Kidney (tissue), 14 donors: ENCODE results near the gene NBEA. TPM values are rescaled to one million over a fixed set of nuclear protein-coding genes. Genes with fewer than 3 reads are reported as not detected.

Source experiments
- DNase-seq, 5 donors: peaks; one replicate each; pipeline ENCODE4 v3.0.0-alpha.2; 2013 to 2020
- FAIRE-seq: peaks from 2 replicates; lab custom pipeline; 2012; peaks lifted over from hg19 to GRCh38; lab: Jason Lieb, UNC
- H3K27ac ChIP-seq, 2 donors: one replicate each; pipeline ENCODE4 v1.7.0; 2013; ENCODE audit warnings: low read depth in 2 of 2, low read length in 2 of 2, inconsistent platforms in 1 of 2
- H3K27me3 ChIP-seq: one replicate; pipeline ENCODE4 v1.7.1; 2013; ENCODE audit warnings: low read length, inconsistent platforms; ENCODE audit not compliant: control insufficient read depth, insufficient read depth
- H3K36me3 ChIP-seq, 3 donors: one replicate each; pipeline versions ENCODE4 v1.7.0 to v1.7.1; 2013; ENCODE audit warnings: low read length in 3 of 3, control low read depth in 1 of 3, inconsistent platforms in 1 of 3; ENCODE audit not compliant: insufficient read depth in 3 of 3, control insufficient read depth in 2 of 3
- H3K4me1 ChIP-seq, 3 donors: one replicate each; pipeline versions ENCODE4 v1.7.0 to v1.7.1; 2013; ENCODE audit warnings: low read length in 3 of 3, inconsistent platforms in 1 of 3, low read depth in 1 of 3; ENCODE audit not compliant: control insufficient read depth in 2 of 3, insufficient read depth in 2 of 3
- H3K4me3 ChIP-seq, 3 donors: one replicate each; pipeline versions ENCODE4 v1.7.0 to v1.8.1; 2013; ENCODE audit warnings: low read length in 3 of 3, control low read depth in 1 of 3, inconsistent platforms in 1 of 3
- H3K9ac ChIP-seq, 3 donors: one replicate each; pipeline versions ENCODE4 v1.7.0 to v1.7.1; 2013; ENCODE audit warnings: low read length in 3 of 3, control low read depth in 1 of 3, inconsistent platforms in 1 of 3
- H3K9me3 ChIP-seq, 3 donors: one replicate each; pipeline versions ENCODE4 v1.7.0 to v1.7.1; 2013; ENCODE audit warnings: low read length in 3 of 3, control low read depth in 1 of 3, inconsistent platforms in 1 of 3; ENCODE audit not compliant: control insufficient read depth in 2 of 3, insufficient read depth in 1 of 3
- CTCF ChIP-seq: IDR thresholded peaks from 3 replicates; pipeline ENCODE4 v1.5.1; 2012; ENCODE audit warnings: mild to moderate bottlenecking, moderate library complexity, borderline replicate concordance; ENCODE audit not compliant: insufficient read depth; ENCODE audit errors: extremely low read depth
- intact Hi-C: fragments of 100-400 bp; cut with DNase I; formaldehyde crosslinking; loops from one replicate; pipeline ENCODE4 v1.11.1; 2022
- polyA plus RNA-seq: library from polyadenylated mRNA; stranded (reverse); fragments of 350-450 nt; fragmentation: Illumina TruSeq; extraction: RNeasy Lipid Tissue Mini Kit (QIAGEN cat#74804); gene quantifications from one replicate; pipeline ENCODE4 v1.2.3, GENCODE V29; 2014; ENCODE audit warnings: low read depth, low replicate concordance; ENCODE audit not compliant: insufficient read depth
- total RNA-seq: library from RNA; stranded (reverse); fragmentation: NEBNext Ultra II Directional; extraction: Animal tissue kit (Norgen Biotek cat#: 25700); gene quantifications from one replicate; pipeline ENCODE4 v1.2.1, GENCODE V29; 2021
- donor health status: control.
- donor health status: control.
- donor health status: control.
- donor health status: control.
- donor health status: control.
- donor health status: DM: yes; HTN: yes; CAD: no.
- donor health status: Normal renal cell carcinoma (clear cell type).

Gene NBEA
- total and polyA plus RNA-seq, 2 donors from 2014 or later: 4.7 to 14.6 TPM

GRCh38 chr13:34931572-34931971, 10.5 kb upstream of the NBEA start:
- no peak for DNase-seq
- intact Hi-C loops: no loop called here
- Histone ChIP-seq H3K27me3 (no peaks in the 10 kb centered on the region), H3K36me3 (no peaks in the 10 kb centered on the region), H3K4me1 (no peaks in the 10 kb centered on the region), H3K27ac (no peak overlapping the region), H3K9me3 (no peaks in the 10 kb centered on the region), H3K9ac (no peak overlapping the region), H3K4me3 (no peak overlapping the region)
- no peak for TF ChIP-seq CTCF
- no peak for FAIRE-seq

GRCh38 chr13:34933349-34933748, 8.7 kb upstream of the NBEA start:
- no peak for FAIRE-seq
- TF ChIP-seq CTCF: no peak
- no peak overlapping the region for H3K9ac ChIP-seq
- DNase-seq: no peak
- no peak overlapping the region for H3K27ac ChIP-seq
- no peaks in the 10 kb centered on the region for H3K4me1 ChIP-seq
- intact Hi-C loops: no loop called here
- no peaks in the 10 kb centered on the region for H3K36me3 ChIP-seq
- no peaks in the 10 kb centered on the region for H3K9me3 ChIP-seq
- no peak overlapping the region for H3K4me3 ChIP-seq
- H3K27me3 ChIP-seq: no peaks in the 10 kb centered on the region

GRCh38 chr13:34933786-34934185, 8.3 kb upstream of the NBEA start:
- DNase-seq: no peak
- no peak overlapping the region for H3K4me3 ChIP-seq
- no peak for FAIRE-seq
- no peaks in the 10 kb centered on the region for H3K9me3 ChIP-seq
- TF ChIP-seq CTCF: no peak
- H3K9ac ChIP-seq: no peak overlapping the region
- no peaks in the 10 kb centered on the region for H3K36me3 ChIP-seq
- H3K27ac ChIP-seq: no peak overlapping the region
- H3K4me1 ChIP-seq: no peaks in the 10 kb centered on the region
- H3K27me3 ChIP-seq: no peaks in the 10 kb centered on the region
- intact Hi-C loops: no loop called here

GRCh38 chr13:34935841-34936240, 6.2 kb upstream of the NBEA start:
- Histone ChIP-seq H3K27ac (no peak overlapping the region), H3K4me3 (no peak overlapping the region), H3K36me3 (no peaks in the 10 kb centered on the region), H3K27me3 (no peaks in the 10 kb centered on the region), H3K4me1 (no peaks in the 10 kb centered on the region), H3K9me3 (no peaks in the 10 kb centered on the region), H3K9ac (no peak overlapping the region)
- no peak for TF ChIP-seq CTCF
- no peak for FAIRE-seq
- intact Hi-C loops: no loop called here
- DNase-seq: no peak
